HUES64 (cell line): ENCODE results near the gene SDHB.

ENCODE experiments used
- H3K27ac ChIP-seq: 2 replicates; pipeline ENCODE4 v1.7.0; 2013; ENCODE audit warnings: low read depth, low read length, inconsistent platforms
- H3K27me3 ChIP-seq: 2 replicates; pipeline ENCODE4 v1.6.1; 2013; ENCODE audit warnings: mild to moderate bottlenecking, low read length; ENCODE audit not compliant: insufficient read depth
- H3K36me3 ChIP-seq: 2 replicates; pipeline ENCODE4 v1.6.1; 2013; ENCODE audit warnings: mild to moderate bottlenecking, low read length; ENCODE audit not compliant: insufficient read depth
- H3K4me1 ChIP-seq: 2 replicates; pipeline ENCODE4 v1.6.1; 2013; ENCODE audit warnings: mild to moderate bottlenecking, low read length, moderate library complexity; ENCODE audit not compliant: insufficient read depth
- H3K4me3 ChIP-seq: 2 replicates; pipeline ENCODE4 v1.5.1; 2013; ENCODE audit warnings: mild to moderate bottlenecking, low read length, moderate library complexity
- H3K9ac ChIP-seq: 2 replicates; pipeline ENCODE4 v1.6.1; 2013; ENCODE audit warnings: mild to moderate bottlenecking, low read depth, low read length
- H3K9me3 ChIP-seq: 2 replicates; pipeline ENCODE4 v1.6.1; 2013; ENCODE audit warnings: low read depth, low read length; ENCODE audit not compliant: insufficient read depth
- WGBS: fragments of 150-250, 120-280 bp; methylation state at CpG from one replicate; pipeline ENCODE4 v1.1.7; 2013; ENCODE audit warnings: missing lambda C conversion rate; 5-methylcytosine and 5-hydroxymethylcytosine counted together

Gene SDHB

GRCh38 chr1:16993521-16994038 is 60.3 kb downstream of the SDHB start:
- WGBS: 94% methylated on average over 15 of the region's 15 CpGs
- Histone ChIP-seq H3K9me3 (no peaks in the 10 kb centered on the region), H3K27me3 (no peaks in the 10 kb centered on the region), H3K4me3 (no peak overlapping the region), H3K9ac (no peak overlapping the region), H3K27ac (no peak overlapping the region), H3K36me3 (peaks cover 16% of the 10 kb centered on the region), H3K4me1 (no peaks in the 10 kb centered on the region)

- no peaks in the 10 kb centered on the region for H3K27me3 ChIP-seq
- H3K9ac ChIP-seq: no peak overlapping the region
- H3K4me3 ChIP-seq: no peak overlapping the region
- peaks cover 13% of the 10 kb centered on the region for H3K36me3 ChIP-seq
- H3K27ac ChIP-seq: no peak overlapping the region
- 91% methylated on average over 9 of the region's 9 CpGs for WGBS
- H3K4me1 ChIP-seq: no peaks in the 10 kb centered on the region
- H3K9me3 ChIP-seq: no peaks in the 10 kb centered on the region
Measured at GRCh38 chr1:16992675-16993074, 61.2 kb downstream of the SDHB start.

GRCh38 chr1:16992102-16992501 is 61.7 kb downstream of the SDHB start:
- no peaks in the 10 kb centered on the region for H3K4me1 ChIP-seq
- H3K36me3 ChIP-seq: peaks cover 16% of the 10 kb centered on the region
- no peaks in the 10 kb centered on the region for H3K9me3 ChIP-seq
- 96% methylated on average over 12 of the region's 12 CpGs for WGBS
- no peak overlapping the region for H3K4me3 ChIP-seq
- no peak overlapping the region for H3K27ac ChIP-seq
- no peak overlapping the region for H3K9ac ChIP-seq
- H3K27me3 ChIP-seq: no peaks in the 10 kb centered on the region

GRCh38 chr1:16991571-16991970 is 62.3 kb downstream of the SDHB start:
- H3K36me3 ChIP-seq: peaks cover 13% of the 10 kb centered on the region

GRCh38 chr1:16989676-16990391 is 64.0 kb downstream of the SDHB start:
- no peak overlapping the region for H3K4me3 ChIP-seq
- no peak overlapping the region for H3K27ac ChIP-seq
- H3K9me3 ChIP-seq: no peaks in the 10 kb centered on the region
- no peaks in the 10 kb centered on the region for H3K4me1 ChIP-seq
- 94% methylated on average over 22 of the region's 22 CpGs for WGBS
- H3K36me3 ChIP-seq: peaks cover 17% of the 10 kb centered on the region
- no peak overlapping the region for H3K9ac ChIP-seq
- no peaks in the 10 kb centered on the region for H3K27me3 ChIP-seq

More at GRCh38 chr1:16991571-16991970, 62.3 kb downstream of the SDHB start:
- WGBS: 96% methylated on average over 12 of the region's 12 CpGs
- no peaks in the 10 kb centered on the region for H3K27me3 ChIP-seq
- no peak overlapping the region for H3K9ac ChIP-seq
- H3K4me3 ChIP-seq: no peak overlapping the region
- no peaks in the 10 kb centered on the region for H3K9me3 ChIP-seq
- H3K4me1 ChIP-seq: no peaks in the 10 kb centered on the region
- H3K27ac ChIP-seq: no peak overlapping the region

- no peak overlapping the region for H3K9ac ChIP-seq
- WGBS: 89% methylated on average over 12 of the region's 13 CpGs
Measured at GRCh38 chr1:16988210-16988609, 65.6 kb downstream of the SDHB start.

GRCh38 chr1:16986962-16987361 is 66.9 kb downstream of the SDHB start:
- H3K4me3 ChIP-seq: no peak overlapping the region
- no peaks in the 10 kb centered on the region for H3K27me3 ChIP-seq
- H3K9ac ChIP-seq: no peak overlapping the region
- no peaks in the 10 kb centered on the region for H3K9me3 ChIP-seq
- no peak overlapping the region for H3K27ac ChIP-seq
- no peaks in the 10 kb centered on the region for H3K4me1 ChIP-seq
- peaks cover 17% of the 10 kb centered on the region for H3K36me3 ChIP-seq
- WGBS: 42% methylated on average over 16 of the region's 16 CpGs

More at GRCh38 chr1:16988210-16988609, 65.6 kb downstream of the SDHB start:
- H3K27me3 ChIP-seq: no peaks in the 10 kb centered on the region
- H3K9me3 ChIP-seq: no peaks in the 10 kb centered on the region
- H3K36me3 ChIP-seq: peaks cover 17% of the 10 kb centered on the region
- no peak overlapping the region for H3K4me3 ChIP-seq
- no peaks in the 10 kb centered on the region for H3K4me1 ChIP-seq
- no peak overlapping the region for H3K27ac ChIP-seq

- H3K27ac ChIP-seq: no peak overlapping the region
- H3K4me1 ChIP-seq: no peaks in the 10 kb centered on the region
- no peak overlapping the region for H3K4me3 ChIP-seq
- no peak overlapping the region for H3K9ac ChIP-seq
- no peaks in the 10 kb centered on the region for H3K9me3 ChIP-seq
- peaks cover 17% of the 10 kb centered on the region for H3K36me3 ChIP-seq
- 88% methylated on average over 23 of the region's 23 CpGs for WGBS
- no peaks in the 10 kb centered on the region for H3K27me3 ChIP-seq
Measured at GRCh38 chr1:16986560-16986959, 67.3 kb downstream of the SDHB start.

- Histone ChIP-seq H3K9ac (no peak overlapping the region), H3K4me1 (no peaks in the 10 kb centered on the region), H3K9me3 (no peaks in the 10 kb centered on the region), H3K36me3 (peaks cover 17% of the 10 kb centered on the region), H3K27ac (no peak overlapping the region), H3K4me3 (no peak overlapping the region), H3K27me3 (no peaks in the 10 kb centered on the region)
- 89% methylated on average over 19 of the region's 19 CpGs for WGBS
Measured at GRCh38 chr1:16986113-16986512, 67.7 kb downstream of the SDHB start.

- Histone ChIP-seq H3K4me1 (no peaks in the 10 kb centered on the region), H3K27ac (no peak overlapping the region), H3K4me3 (no peak overlapping the region), H3K27me3 (no peaks in the 10 kb centered on the region), H3K9me3 (no peaks in the 10 kb centered on the region), H3K36me3 (peaks cover 15% of the 10 kb centered on the region), H3K9ac (no peak overlapping the region)
- 75% methylated on average over 7 of the region's 7 CpGs for WGBS
Measured at GRCh38 chr1:16984717-16985116, 69.1 kb downstream of the SDHB start.

GRCh38 chr1:16983649-16984048 is 70.2 kb downstream of the SDHB start:
- Histone ChIP-seq H3K36me3 (peaks cover 12% of the 10 kb centered on the region), H3K4me3 (no peak overlapping the region), H3K9me3 (no peaks in the 10 kb centered on the region), H3K9ac (no peak overlapping the region), H3K27me3 (no peaks in the 10 kb centered on the region), H3K4me1 (peaks cover 7% of the 10 kb centered on the region; the same call in 1 of the 2 replicates), H3K27ac (no peak overlapping the region)
- WGBS: 82% methylated on average over 2 of the region's 4 CpGs
